SK-N-SH (cell line): ENCODE results near the gene ZNF608.

ENCODE experiments used
- CTCF ChIP-seq: fragments of 200-600 bp; sonication (generic); IDR thresholded peaks from 2 replicates; pipeline ENCODE4 v1.6.1; 2017; ENCODE audit warnings: antibody characterized with exemption, mild to moderate bottlenecking, moderate library complexity
- EP300 ChIP-seq, 2 experiments: IDR thresholded peaks; 2 replicates each; pipeline versions ENCODE4 v1.4.0 to v1.6.1; 2012; ENCODE audit warnings: borderline replicate concordance in 1 of 2, low read depth in 1 of 2, low read length in 1 of 2

- TF ChIP-seq EP300 (IDR thresholded peaks at IDR 0.05; ENCODE audit: borderline replicate concordance in 1 of 2, low read depth in 1 of 2, low read length in 1 of 2): no peak
- TF ChIP-seq CTCF: no peak
Measured at GRCh38 chr5:124734574-124735168, 11.8 kb downstream of the ZNF608 start.
